ENCODE measurements around the gene PER1. TPM values are rescaled to one million over a fixed set of nuclear protein-coding genes. Genes with fewer than 3 reads are reported as not detected.

PER1 gene
- total and polyA plus RNA-seq, 10 of the 15 experiments (the other 5 are each of a cell fraction or from before 2014, with no cell fraction given) = 0.02 to 25.1 (median 5.4) TPM

- TF ChIP-seq ELK1 (IDR thresholded peaks at IDR 0.05; ENCODE audit: low read depth, low read length) (no peak), EED (IDR thresholded peaks at IDR 0.05; ENCODE audit: low read depth) (no peak), NR2C2 (IDR thresholded peaks at IDR 0.05; ENCODE audit: borderline replicate concordance, control insufficient read depth, insufficient read length, low read depth) (no peak), SIX5 (IDR thresholded peaks at IDR 0.05; ENCODE audit: low read depth, low read length, severe bottlenecking) (no peak)
These were observed 1.7 kb downstream of the PER1 start (continued) for GRCh38 chr17:8150194-8151119.

GRCh38 chr17:8149419-8150193 lies 2.6 kb downstream of the PER1 start:
- SMC1A ChIA-PET (ENCODE audit: uncharacterized antibody, unreplicated experiment) = interaction anchor here (1.8 kb wide), 1 partner anchor 9 kb away, joined by 13 read pairs; no protein-coding TSS in a partner anchor
- H3K4me2 ChIP-seq (ENCODE audit: control insufficient read depth, insufficient read depth) = no peak overlapping the region
- TF ChIP-seq ELK1 (IDR thresholded peaks at IDR 0.05; ENCODE audit: low read depth, low read length) (no peak), IRF4 (IDR thresholded peaks at IDR 0.05; ENCODE audit: low read depth, low read length) (no peak), EGR1 (IDR thresholded peaks at IDR 0.05; ENCODE audit: borderline replicate concordance in 1 of 2, low read depth in 2 of 2, low read length in 2 of 2) (no peak), ZBED1 (IDR thresholded peaks at IDR 0.05; ENCODE audit: borderline replicate concordance) (no peak), NFIC (IDR thresholded peaks at IDR 0.05; ENCODE audit: low read depth, low read length) (no peak), EED (IDR thresholded peaks at IDR 0.05; ENCODE audit: low read depth) (no peak), RFX5 (IDR thresholded peaks at IDR 0.05; ENCODE audit: low read depth, low read length) (no peak), KDM1A (IDR thresholded peaks at IDR 0.05; ENCODE audit: borderline replicate concordance) (no peak), REST (IDR thresholded peaks at IDR 0.05; ENCODE audit: low read depth, low read length) (no peak)
- no peaks in the 10 kb centered on the region; the same call in 1 of the 2 replicates for H4K20me1 ChIP-seq (ENCODE audit: control insufficient read depth, insufficient read depth)
- H3K9me3 ChIP-seq (replicated peaks; ENCODE audit: control insufficient read depth, insufficient read depth, low read length) = no peaks in the 10 kb centered on the region
- H3K36me3 ChIP-seq (ENCODE audit: control insufficient read depth in 2 of 2, insufficient read depth in 2 of 2, low read length in 1 of 2) = peaks cover 9 to 21% of the 10 kb centered on the region in 2 experiments
- DNase-seq (ENCODE audit: low read depth, low spot score) = no peak
- H3K27ac ChIP-seq (ENCODE audit: control insufficient read depth, insufficient read depth) = no peak overlapping the region
- intact Hi-C loops (cut with micrococcal nuclease; ENCODE audit: unreplicated experiment) (no loop called here), in situ Hi-C loops (cut with MboI) (no loop called here)
- FAIRE-seq = no peak
- WGBS (ENCODE audit: insufficient coverage, insufficient replicate concordance, low lambda C conversion rate, missing lambda C conversion rate) = 93% methylated on average over 29 of the region's 29 CpGs
- H2AFZ ChIP-seq (ENCODE audit: control insufficient read depth, low read depth, low read length) = no peak overlapping the region
- CTCF ChIA-PET = interaction anchor here (0.7 to 3.4 kb wide), 2 partner anchors 11 kb away, joined by 3 to 29 read pairs; no protein-coding TSS in a partner anchor
- no peak for ATAC-seq
- POLR2A ChIA-PET = interaction anchor here (1.2 to 3.8 kb wide), 3 partner anchors 10 to 145 kb away, joined by 3 to 29 read pairs (median 4); partner anchors contain the start of gene SLC25A35
- H3K4me3 ChIP-seq = no peak overlapping the region
- BruUV-seq (replicated peaks) = no TSS peak
- H3K4me1 ChIP-seq (ENCODE audit: control insufficient read depth, insufficient read depth, low read length) = peaks cover 15% of the 10 kb centered on the region
- H3K27me3 ChIP-seq (replicated peaks in 1 of 2; ENCODE audit: control insufficient read depth in 2 of 2, insufficient read depth in 2 of 2, low read length in 1 of 2) = no peaks in the 10 kb centered on the region
- peaks cover 19% of the 10 kb centered on the region for H3K79me2 ChIP-seq (ENCODE audit: control insufficient read depth, insufficient read depth, low read length)
- H3K9ac ChIP-seq (ENCODE audit: control insufficient read depth, insufficient read depth, low read length) = no peak overlapping the region
- RAD21 ChIA-PET (ENCODE audit: unreplicated experiment) = no interaction called here
